Lower leg skin (tissue), 3 donors: ENCODE data around the gene SEMA3A.

Source experiments
- POLR2A ChIP-seq, 2 donors: fragments of 450-650 bp; IDR thresholded peaks; one replicate each; pipeline ENCODE4 v1.6.1; 2016 to 2017; ENCODE audit warnings: antibody characterized with exemption in 2 of 2, mild to moderate bottlenecking in 1 of 2, moderate library complexity in 1 of 2
- TF ChIP-seq, protein P1 (sequence below), 3 donors: fragments of 450-650 bp; IDR thresholded peaks; one replicate each; pipeline ENCODE4 v1.5.1; 2016; ENCODE audit warnings: antibody characterized with exemption in 3 of 3, mild to moderate bottlenecking in 3 of 3, moderate library complexity in 2 of 3

DNA sequence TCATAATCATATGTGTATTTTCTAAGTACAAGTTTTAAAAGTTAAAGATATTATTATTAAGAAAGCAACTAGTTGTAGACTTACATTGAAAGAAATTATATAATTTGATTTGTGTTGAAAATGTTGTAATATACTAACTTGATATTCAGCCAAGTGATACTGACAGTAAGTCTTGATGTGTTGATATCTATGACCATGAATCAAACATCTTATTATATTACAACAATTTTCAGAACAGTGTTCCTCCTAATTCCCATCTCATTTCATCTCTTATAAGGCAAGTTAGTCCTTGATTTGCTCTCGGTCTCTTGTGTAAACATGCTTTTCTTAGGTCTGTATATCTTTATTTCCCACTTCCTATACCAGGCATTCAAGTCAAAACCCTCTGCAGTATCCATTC, 276.4 kb downstream of the SEMA3A start:
- TF ChIP-seq, protein P1, sequence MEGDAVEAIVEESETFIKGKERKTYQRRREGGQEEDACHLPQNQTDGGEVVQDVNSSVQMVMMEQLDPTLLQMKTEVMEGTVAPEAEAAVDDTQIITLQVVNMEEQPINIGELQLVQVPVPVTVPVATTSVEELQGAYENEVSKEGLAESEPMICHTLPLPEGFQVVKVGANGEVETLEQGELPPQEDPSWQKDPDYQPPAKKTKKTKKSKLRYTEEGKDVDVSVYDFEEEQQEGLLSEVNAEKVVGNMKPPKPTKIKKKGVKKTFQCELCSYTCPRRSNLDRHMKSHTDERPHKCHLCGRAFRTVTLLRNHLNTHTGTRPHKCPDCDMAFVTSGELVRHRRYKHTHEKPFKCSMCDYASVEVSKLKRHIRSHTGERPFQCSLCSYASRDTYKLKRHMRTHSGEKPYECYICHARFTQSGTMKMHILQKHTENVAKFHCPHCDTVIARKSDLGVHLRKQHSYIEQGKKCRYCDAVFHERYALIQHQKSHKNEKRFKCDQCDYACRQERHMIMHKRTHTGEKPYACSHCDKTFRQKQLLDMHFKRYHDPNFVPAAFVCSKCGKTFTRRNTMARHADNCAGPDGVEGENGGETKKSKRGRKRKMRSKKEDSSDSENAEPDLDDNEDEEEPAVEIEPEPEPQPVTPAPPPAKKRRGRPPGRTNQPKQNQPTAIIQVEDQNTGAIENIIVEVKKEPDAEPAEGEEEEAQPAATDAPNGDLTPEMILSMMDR (IDR thresholded peaks at IDR 0.05): no peak
- TF ChIP-seq POLR2A (IDR thresholded peaks at IDR 0.05): no peak
